HG03060 (cell line): ENCODE data around the gene FAP.

ENCODE experiments used
- ATAC-seq: cut with Tn5 transposase; IDR thresholded peaks from one replicate; pipeline ENCODE4 v1.9.1; 2021; ENCODE audit warnings: low read depth, moderate number of reproducible peaks; ENCODE audit not compliant: unreplicated experiment

Gene FAP, protein sequence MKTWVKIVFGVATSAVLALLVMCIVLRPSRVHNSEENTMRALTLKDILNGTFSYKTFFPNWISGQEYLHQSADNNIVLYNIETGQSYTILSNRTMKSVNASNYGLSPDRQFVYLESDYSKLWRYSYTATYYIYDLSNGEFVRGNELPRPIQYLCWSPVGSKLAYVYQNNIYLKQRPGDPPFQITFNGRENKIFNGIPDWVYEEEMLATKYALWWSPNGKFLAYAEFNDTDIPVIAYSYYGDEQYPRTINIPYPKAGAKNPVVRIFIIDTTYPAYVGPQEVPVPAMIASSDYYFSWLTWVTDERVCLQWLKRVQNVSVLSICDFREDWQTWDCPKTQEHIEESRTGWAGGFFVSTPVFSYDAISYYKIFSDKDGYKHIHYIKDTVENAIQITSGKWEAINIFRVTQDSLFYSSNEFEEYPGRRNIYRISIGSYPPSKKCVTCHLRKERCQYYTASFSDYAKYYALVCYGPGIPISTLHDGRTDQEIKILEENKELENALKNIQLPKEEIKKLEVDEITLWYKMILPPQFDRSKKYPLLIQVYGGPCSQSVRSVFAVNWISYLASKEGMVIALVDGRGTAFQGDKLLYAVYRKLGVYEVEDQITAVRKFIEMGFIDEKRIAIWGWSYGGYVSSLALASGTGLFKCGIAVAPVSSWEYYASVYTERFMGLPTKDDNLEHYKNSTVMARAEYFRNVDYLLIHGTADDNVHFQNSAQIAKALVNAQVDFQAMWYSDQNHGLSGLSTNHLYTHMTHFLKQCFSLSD

DNA sequence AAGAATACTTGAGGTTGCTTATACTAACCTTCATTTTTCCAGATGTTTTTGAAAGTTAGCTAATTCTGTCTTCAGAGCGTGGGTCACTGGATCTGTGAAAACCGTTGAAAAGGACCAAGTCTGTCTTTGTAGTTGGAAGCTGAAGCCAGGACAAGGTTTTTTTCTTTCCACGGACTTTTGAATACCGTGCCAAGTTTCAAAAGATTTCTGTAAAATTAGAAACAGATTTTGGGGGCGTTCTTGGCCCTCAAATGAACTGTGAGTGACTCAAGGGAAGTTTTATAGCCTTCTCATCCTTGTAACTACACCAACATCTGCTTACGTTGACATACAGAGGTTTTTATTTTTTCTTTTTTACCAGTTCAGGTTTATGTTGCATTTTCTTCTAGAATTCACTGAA is at the start of gene FAP:
TSS of gene FAP (minus strand) at position 152 of the 400 bp plus-strand sequence. CDS start at position 34, 118 bp downstream.
- ATAC-seq: no peak

DNA sequence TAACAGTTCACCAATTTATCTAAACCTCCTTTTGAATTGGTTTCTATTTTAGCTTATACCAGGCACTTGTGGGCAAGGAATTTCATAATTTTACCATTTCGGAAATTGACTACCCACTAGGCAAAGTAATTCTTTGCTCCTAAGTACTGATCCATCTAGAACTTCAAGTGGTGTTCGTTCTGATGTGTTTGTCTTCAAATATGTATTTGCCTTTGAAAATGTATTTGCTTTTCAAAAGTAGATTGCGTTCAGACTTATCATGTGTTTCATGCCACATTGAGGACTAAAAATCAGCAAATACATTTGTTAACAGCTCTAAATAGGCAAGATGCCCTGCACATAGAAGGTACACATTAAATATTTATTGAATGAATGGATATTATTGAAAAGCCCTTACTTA is 48.5 kb upstream of the FAP start:
- no peak for ATAC-seq

DNA sequence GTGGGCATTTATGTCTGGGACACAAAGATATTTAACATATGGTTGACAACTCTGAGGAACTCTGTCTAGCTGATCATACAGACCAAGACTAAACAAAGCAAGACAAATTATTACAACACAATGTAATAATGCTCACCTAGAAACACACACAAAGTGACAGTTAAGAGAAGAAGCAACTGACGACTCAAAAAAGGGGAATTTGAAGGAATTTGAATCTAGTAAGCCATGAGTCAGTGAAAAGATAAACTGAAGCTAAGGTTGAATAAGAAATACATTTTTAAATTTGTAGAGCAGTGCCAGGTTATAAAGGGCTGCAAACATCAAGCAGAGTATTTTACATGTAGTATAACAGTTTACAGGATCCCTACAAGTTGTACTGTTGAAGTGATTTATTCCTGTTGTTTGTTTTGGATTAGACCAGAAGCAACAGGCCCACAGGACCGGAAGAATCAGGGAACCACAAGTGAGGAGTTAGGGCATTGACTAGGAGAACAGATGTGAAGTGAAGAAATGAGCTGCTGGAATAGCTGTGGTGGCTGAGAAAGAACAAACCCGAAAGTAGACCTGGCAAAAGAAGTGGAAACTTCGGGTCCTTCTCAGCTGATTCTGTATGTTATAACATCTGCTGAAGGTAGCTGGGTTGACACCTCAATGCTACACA is 39.6 kb upstream of the FAP start:
- no peak for ATAC-seq

DNA sequence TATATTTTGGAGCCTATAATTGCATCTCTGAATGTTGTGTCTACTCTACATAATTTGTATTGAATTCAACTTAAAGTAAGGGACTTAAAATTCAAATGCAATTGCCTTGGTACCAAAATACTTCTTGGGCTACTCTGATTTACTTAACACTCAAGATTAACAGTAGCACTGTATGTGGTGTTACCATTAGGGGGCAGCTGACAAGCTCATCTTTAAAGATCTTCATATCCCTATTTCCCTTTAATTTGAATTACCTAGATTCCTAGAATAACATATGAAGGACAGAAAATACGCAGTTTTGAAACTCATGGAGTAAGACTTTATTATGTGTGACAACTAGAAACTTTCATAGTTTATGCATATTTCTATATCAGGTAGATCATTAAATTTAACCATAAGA is 37.4 kb upstream of the FAP start:
- ATAC-seq: no peak

DNA sequence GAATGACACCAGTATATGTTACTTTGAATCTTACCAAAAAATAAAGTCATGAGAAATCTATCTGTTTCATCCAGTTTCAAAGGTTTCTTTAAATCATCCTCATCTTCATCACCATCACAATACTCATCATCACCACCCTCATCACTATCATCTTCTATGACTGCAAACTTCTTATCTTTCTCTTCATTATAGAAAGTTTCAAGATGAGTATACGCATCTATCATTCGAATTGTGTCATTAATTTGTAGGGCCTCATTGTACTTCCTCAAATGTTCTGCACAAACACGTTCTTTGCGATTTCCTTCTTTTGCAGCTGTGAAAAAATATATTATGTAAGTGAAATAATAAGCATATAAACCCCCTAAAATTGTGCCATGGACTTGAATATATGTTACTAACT is 34.1 kb upstream of the FAP start:
- no peak for ATAC-seq

DNA sequence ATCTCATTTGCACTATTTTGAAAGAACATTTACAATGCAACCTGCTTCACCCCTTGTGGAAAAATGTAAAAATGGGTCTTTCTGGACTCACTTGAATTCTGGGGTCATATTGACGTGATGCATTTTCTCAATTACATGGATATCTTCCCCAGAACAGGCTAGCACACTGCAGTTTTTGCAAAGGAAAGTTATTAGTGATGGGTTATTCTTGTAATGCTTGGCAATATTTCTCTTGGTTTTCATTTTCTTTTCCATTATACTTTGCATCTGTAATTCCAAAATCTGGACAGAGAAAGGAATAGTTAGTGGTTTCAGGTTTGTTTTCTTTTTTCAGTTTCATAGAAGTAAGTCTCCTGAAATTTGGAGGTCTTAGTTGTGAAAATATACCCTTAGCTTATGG is 24.8 kb upstream of the FAP start:
- ATAC-seq: no peak

DNA sequence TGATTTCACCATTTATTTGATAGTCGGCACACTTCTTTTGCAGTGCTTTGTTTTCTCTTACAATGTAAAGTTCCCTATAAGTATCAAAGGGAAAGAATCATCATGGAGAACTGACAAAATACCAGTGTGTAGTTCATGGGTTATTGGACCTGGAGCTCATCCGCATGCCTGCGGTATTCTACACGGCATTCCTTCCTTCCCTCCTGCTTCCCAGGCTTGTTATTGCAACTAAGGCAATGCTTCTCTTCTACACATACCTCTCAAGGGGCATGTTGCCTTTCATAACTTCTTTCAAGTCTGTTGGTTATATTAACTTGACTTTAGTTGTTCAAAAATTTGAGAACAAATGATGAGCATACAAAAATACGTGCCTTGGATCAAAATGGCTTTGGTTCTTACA is 24.3 kb upstream of the FAP start:
- ATAC-seq: no peak

DNA sequence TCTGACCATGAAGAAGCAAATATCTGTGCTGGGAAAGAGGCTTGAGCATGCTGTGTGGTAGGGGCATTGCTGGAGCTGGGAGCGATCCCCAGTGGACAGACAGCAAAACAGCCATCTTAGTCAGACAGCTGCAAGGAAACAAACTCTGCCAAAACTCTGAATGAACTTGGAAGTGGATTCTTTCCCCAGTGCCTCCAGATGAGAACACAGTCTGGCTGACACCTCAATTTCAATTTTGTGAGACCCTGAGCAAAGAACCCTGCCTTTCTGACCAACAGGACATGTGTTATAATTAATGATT is 23.2 kb upstream of the FAP start:
- no peak for ATAC-seq

DNA sequence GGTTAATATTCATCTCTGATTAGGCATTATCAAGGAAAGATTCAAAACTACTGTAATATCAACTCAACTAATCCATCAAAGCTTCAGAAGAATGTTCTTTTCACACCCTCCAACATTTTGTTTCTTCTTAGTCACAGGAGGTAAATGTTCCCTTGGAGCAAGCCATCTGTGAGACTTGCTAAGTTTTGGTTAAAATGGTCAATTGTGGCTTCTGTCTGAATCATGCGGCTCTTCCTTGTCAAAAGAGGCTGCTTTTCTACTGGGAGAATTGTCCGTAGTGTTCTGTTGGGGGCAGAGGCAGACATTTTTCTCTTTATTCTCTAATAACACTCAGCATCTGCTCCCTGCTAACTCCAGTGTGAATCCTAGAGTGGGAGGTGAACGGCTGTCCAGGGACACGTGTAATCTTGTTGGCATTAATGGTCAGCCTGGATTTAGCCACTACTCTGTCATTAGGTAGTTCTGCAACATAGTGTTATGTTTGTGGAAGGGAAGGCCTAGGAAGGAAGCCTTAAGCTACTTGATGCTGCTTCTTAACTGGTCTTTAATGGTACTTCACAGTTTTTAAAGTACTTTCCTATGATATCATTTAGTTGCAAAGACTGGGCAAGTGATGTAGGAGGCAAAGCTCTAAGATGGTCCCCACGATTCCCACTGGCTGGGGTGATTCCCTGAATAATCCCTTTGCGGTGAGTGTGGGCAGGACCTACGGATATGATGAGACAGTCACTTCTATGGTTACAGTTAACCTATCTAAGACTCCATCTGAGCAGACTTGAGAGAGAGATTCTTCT is 22.6 kb upstream of the FAP start:
- no peak for ATAC-seq

DNA sequence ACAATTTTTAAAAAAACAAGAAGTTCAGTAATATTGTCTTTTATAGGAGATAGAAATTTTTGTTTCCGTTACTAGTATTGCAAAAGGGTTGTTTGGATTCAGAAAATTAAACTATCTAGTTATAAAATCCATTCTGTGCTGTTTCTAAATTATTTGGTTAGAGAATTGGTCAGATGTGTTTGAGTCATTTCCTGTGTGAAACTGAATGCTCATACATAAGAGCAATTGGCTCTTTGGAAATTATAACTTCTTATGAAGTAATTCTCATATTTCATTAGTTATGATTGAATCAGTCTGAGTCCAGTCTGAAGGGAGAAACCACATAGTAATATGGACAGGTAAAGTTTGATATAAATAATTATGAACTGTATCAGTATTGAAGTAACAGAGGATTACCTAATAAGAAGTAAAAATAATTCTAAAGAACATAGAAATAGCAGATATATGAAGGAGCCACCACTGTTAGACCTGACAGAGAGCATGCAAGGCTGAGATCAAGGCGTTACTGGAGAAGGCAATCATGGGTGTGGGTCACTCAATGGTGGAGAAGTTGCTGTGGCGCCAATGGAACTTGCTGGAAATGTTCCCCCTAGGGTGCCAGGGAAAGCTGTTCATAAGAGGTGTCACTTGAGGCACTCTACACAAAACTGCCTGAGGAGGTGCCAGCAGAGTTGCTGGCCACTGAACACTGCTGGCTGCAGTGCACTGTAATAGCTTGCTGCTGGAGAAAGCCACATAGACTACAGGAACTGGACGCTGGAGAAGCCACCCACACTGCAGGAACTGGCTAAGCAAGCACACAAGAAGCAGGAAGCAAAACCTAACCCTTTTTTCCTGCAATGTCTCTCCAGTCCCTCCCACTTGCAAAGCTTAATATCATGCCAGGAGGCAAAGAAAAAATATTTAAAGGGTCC is 18.0 kb upstream of the FAP start:
- ATAC-seq: no peak

DNA sequence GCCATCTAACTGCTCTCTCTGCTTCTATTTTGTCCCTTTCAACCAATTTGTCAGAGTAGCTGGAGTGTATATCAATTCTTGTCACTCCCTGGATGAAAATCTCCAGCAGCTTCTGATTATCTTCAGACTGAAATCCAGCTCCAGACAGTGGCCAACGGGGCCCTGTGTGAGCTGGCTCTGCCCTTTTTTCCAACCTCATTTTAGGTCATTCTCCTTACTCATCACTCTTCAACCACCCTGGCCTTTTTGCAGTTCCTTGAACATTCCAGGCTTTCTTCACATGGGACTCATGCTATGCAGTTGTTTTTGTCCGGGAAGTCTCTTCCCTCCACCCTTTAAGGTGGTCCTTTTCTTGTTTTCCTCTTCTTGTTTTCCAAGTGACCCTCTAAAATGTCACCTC is 15.4 kb upstream of the FAP start:
- no peak for ATAC-seq

DNA sequence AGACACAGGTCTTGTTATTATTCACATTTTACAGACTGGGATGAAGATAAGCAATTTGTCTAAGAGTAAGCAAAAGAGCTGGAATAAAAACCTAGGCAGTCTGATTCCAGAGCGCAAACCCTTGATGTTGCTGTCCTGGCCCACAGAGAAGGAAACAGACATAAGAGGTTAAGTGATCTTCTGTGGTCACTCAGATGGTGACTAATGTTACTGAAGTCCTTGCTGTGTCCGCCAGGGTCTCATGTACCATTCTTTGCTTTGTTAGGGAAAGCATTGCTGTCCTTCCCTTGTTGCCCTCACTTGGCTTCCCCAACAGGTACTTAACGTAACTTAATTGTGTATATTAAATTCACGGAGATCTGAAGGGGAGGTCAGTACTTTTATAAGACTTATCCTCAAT is 14.9 kb upstream of the FAP start:
- no peak for ATAC-seq

DNA sequence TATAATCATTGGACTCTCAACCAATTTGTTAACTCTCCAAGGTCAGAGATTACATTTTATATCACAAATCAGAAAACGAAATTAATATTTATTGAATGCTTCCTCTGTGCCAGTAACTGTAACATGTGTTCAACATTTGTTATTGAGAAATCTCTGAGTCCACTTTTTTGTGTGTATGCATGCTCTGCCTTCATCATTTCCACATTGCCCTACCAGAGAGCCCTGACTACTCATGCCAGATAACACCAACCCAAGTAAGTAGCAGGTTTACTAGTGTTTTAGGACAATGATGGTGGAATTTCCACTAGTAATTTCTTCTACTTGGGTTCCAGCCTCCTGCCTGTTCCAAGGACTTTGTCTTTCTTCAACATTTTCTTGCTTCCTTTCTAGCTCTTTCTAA is 14.2 kb upstream of the FAP start:
- no peak for ATAC-seq

DNA sequence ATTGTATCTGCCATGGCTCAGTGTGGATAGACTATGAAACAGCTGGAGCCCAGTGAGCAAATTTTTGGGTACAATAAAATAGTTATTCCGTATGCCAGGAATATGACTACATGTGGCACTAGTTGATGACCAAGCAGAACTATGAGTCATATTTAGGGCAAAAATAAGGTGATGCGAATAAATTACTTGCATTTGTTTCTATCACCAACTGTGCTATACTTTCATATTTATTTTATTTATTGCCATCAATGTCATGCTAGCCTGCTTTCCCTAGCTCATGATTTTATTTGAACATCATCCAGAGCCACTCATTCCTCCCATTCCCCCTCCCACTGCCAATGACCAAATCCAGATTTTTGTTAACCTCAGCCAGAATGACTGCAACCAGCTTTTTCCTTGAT is 13.3 kb upstream of the FAP start:
- no peak for ATAC-seq

DNA sequence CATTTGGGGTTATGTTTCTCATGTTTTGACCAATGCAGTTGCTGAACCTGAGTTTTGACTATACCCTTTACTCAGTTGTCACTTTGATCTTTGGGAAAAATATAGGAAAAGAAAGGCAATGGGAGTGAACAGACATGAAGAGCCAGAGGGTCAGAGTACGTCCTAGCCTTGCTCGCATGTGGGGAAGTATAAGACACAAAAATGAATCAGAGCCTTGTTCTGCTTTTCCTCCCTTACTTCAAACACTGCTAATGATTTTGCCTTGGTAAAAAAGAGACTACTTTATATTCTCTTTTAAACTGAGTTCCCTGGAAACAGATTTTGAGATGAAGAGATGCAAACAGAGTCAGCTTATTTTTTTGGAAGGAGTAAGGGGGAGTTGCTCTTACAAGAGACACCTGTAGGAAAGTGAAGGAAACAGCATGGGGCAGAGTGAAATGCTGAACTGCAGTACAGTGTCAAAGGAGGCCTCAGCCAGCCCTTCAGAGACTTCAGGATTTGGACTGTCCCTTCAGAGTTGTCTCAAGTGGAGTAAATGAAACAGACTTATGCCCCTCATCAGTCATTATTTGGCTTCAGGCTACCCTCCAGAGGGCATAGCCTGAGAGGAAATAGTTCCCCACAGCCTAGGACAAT is 11.1 kb upstream of the FAP start:
- no peak for ATAC-seq

DNA sequence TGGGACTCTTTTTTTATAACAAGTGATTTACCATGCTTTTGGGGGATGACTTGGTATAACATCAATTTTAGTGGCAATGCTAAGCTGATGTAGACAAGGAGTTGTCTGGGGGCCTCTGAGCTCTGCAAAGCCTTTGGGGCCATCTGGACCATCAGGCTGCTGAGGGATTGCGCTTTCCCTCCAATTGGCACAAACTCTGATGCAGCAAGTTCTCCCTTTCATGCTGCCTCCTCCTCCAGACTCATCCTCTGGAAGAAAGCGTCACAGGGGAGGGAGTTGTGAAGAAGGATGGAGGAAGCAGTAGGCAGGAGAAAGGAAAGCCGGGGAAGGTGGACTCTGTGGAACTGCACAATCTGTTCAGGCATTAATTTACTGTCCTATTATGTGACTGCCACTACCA is 10.2 kb upstream of the FAP start:
- no peak for ATAC-seq

DNA sequence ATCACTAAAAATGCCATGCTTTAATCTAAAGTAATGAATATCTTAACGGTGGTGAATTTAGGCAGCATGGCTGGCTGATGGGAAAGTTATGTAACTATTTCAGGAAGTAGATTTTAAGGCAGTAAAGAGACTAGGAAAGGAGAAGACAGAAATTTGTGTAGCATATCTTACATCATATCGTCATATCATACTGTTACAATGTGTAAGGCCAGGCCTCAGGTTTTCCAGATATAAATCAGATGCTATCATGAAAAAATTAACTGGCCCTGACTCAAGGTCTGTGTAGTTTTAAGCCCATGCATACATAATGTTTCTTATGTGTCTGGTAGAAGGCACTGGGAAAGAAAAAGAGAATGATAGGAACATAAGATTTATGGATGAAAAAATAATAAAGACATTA is 8.9 kb upstream of the FAP start:
- no peak for ATAC-seq

DNA sequence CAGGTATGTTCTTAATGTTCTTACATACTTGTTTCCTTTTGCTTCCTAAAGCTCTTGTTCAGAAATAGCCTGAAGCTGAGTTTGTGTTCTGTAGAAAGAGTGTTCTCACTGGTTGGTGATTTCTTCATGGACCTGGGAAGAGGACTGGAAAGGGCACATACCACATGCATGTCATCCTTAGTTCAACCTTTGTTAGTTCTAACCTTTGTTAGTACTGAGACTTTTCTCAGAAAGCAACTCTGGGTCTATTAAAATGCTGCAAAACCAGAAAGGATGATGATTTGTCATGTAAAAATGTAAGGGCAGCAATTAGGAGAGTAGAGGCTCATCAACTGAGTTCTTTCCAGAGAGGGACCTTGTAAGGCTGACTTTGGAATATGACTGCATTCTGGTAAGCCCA is 2.5 kb upstream of the FAP start:
- ATAC-seq: no peak

DNA sequence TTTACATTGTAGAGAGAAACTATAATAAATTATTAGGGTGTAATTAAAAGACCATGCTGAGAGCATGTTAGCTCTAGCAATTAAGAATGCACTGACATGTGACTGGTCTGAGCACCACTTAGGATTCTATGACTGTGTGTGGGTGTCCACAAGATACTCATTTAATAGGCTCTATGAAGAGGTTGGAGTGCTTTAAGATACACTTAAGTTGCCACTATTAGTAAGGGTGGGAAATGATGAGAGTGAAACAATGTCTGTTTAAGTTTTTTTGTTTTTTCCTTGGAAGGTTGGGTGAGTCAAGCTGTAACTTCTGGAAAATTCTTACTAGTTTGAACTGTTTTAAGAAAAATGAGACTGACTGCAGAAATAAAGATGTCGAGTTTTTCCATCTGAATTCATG is 1.8 kb upstream of the FAP start:
- ATAC-seq: no peak
